ENCODE measurements around the gene ZNF248. TPM values are rescaled to one million over a fixed set of nuclear protein-coding genes. Genes with fewer than 3 reads are reported as not detected.
"Not testable (repeated sequence)": the region's sequence is repeated elsewhere in the genome, so short reads cannot be mapped to it uniquely, and the experiment has no call there.

ZNF248 gene
- total RNA-seq, 1 experiment from 2014 or later, result 115 TPM

- Histone ChIP-seq H3K9ac (ENCODE audit: low read length) (no peak overlapping the region), H4K20me1 (ENCODE audit: low read length) (no peaks in the 10 kb centered on the region), H3F3A (ENCODE audit: low read length, unreplicated experiment) (peaks cover 4% of the 10 kb centered on the region), H3K27me3 (ENCODE audit: low read length) (no peaks in the 10 kb centered on the region), H3K4me3 (ENCODE audit: low read length) (no peak overlapping the region), H3K79me2 (ENCODE audit: low read length) (no peaks in the 10 kb centered on the region), H3K36me3 (ENCODE audit: low read depth, low read length) (no peaks in the 10 kb centered on the region), H3K4me2 (ENCODE audit: low read length) (no peak overlapping the region), H3K9me2 (replicated peaks; ENCODE audit: low read length) (no peaks in the 10 kb centered on the region), H3K27ac (ENCODE audit: low read length) (no peak overlapping the region), H3K4me1 (ENCODE audit: insufficient read depth, low read length) (peaks cover 16% of the 10 kb centered on the region), H3K9me3 (ENCODE audit: low read length) (no peaks in the 10 kb centered on the region), H2AFZ (ENCODE audit: low read length) (no peak overlapping the region)
- ChIA-PET POLR2A (ENCODE audit: unreplicated experiment) (no interaction called here), CTCF (interaction anchor here (1.4 kb wide), 1 partner anchor 16 kb away, joined by 3 read pairs; no protein-coding TSS in a partner anchor)
- intact Hi-C loops (cut with micrococcal nuclease), result no loop called here
- no TSS peak for BruUV-seq (replicated peaks)
- TF ChIP-seq EZH2 (IDR thresholded peaks at IDR 0.05; ENCODE audit: low read length, unreplicated experiment) (no peak), CTCF (conservative IDR thresholded peaks at IDR 0.05; ENCODE audit: low read depth, low read length) (no peak), EZH2phosphoT487 (IDR thresholded peaks at IDR 0.05; ENCODE audit: borderline replicate concordance, low read length) (no peak)
- DNase-seq (no peak), ATAC-seq (no peak)
Observed at GRCh38 chr10:37739181-37739580, 118.2 kb downstream of the ZNF248 start.

- intact Hi-C loops (cut with micrococcal nuclease), result not testable (repeated sequence)
Observed at GRCh38 chr10:37738241-37738640, 119.2 kb downstream of the ZNF248 start.

GRCh38 chr10:37737336-37737735 lies 120.1 kb downstream of the ZNF248 start:
- H3K27me3 ChIP-seq (ENCODE audit: low read length), result no peaks in the 10 kb centered on the region
- no peak overlapping the region for H3K27ac ChIP-seq (ENCODE audit: low read length)
- DNase-seq, result no peak
- H3K9me2 ChIP-seq (replicated peaks; ENCODE audit: low read length), result no peaks in the 10 kb centered on the region
- no peak for TF ChIP-seq CTCF (conservative IDR thresholded peaks at IDR 0.05; ENCODE audit: low read depth, low read length)
- TF ChIP-seq EZH2 (IDR thresholded peaks at IDR 0.05; ENCODE audit: low read length, unreplicated experiment), result no peak
- no peak for TF ChIP-seq EZH2phosphoT487 (IDR thresholded peaks at IDR 0.05; ENCODE audit: borderline replicate concordance, low read length)
- no peaks in the 10 kb centered on the region for H4K20me1 ChIP-seq (ENCODE audit: low read length)
- no peaks in the 10 kb centered on the region for H3K36me3 ChIP-seq (ENCODE audit: low read depth, low read length)
- ChIA-PET POLR2A (ENCODE audit: unreplicated experiment) (no interaction called here), CTCF (no interaction called here)
- no peaks in the 10 kb centered on the region for H3K9me3 ChIP-seq (ENCODE audit: low read length)
- intact Hi-C loops (cut with micrococcal nuclease), result no loop called here
- H3K9ac ChIP-seq (ENCODE audit: low read length), result no peak overlapping the region
- no peak overlapping the region for H3K4me2 ChIP-seq (ENCODE audit: low read length)
- peaks cover 17% of the 10 kb centered on the region for H3F3A ChIP-seq (ENCODE audit: low read length, unreplicated experiment)
- H3K79me2 ChIP-seq (ENCODE audit: low read length), result no peaks in the 10 kb centered on the region
- ATAC-seq, result no peak
- H2AFZ ChIP-seq (ENCODE audit: low read length), result no peak overlapping the region
- no TSS peak for BruUV-seq (replicated peaks)
- H3K4me1 ChIP-seq (ENCODE audit: insufficient read depth, low read length), result peaks cover 35% of the 10 kb centered on the region
- no peak overlapping the region for H3K4me3 ChIP-seq (ENCODE audit: low read length)

More at GRCh38 chr10:37738241-37738640, 119.2 kb downstream of the ZNF248 start:
- H3K9ac ChIP-seq (ENCODE audit: low read length); BruUV-seq (replicated peaks); H3K79me2 ChIP-seq (ENCODE audit: low read length); H3K4me3 ChIP-seq (ENCODE audit: low read length); H4K20me1 ChIP-seq (ENCODE audit: low read length); DNase-seq; POLR2A ChIA-PET (ENCODE audit: unreplicated experiment); H3K27me3 ChIP-seq (ENCODE audit: low read length); H3K27ac ChIP-seq (ENCODE audit: low read length); H3K9me3 ChIP-seq (ENCODE audit: low read length); ATAC-seq; H2AFZ ChIP-seq (ENCODE audit: low read length); H3K4me2 ChIP-seq (ENCODE audit: low read length); H3K36me3 ChIP-seq (ENCODE audit: low read depth, low read length); H3K9me2 ChIP-seq (replicated peaks; ENCODE audit: low read length): not testable (repeated sequence)
- H3K4me1 ChIP-seq (ENCODE audit: insufficient read depth, low read length), result peaks cover 26% of the 10 kb centered on the region
- peaks cover 13% of the 10 kb centered on the region for H3F3A ChIP-seq (ENCODE audit: low read length, unreplicated experiment)
- CTCF ChIA-PET, result interaction anchor here (1.4 kb wide), 1 partner anchor 16 kb away, joined by 3 read pairs; no protein-coding TSS in a partner anchor
